ENCODE results near the gene ST7.

The ST7 gene

GRCh38 chr7:117157241-117158209, 204.2 kb downstream of the ST7 start:
- DNase-seq: peak; percentile 91

- DNase-seq: peak; percentile 37
Measured at GRCh38 chr7:117158941-117159697, 205.8 kb downstream of the ST7 start.

- peak; percentile 25 for DNase-seq
Measured at GRCh38 chr7:117163101-117163500, 209.8 kb downstream of the ST7 start.

GRCh38 chr7:117164620-117165019, 211.3 kb downstream of the ST7 start:
- DNase-seq: no peak

GRCh38 chr7:117165656-117166055, 212.4 kb downstream of the ST7 start:
- no peak for DNase-seq

- DNase-seq: no peak
Measured at GRCh38 chr7:117169907-117170306, 216.6 kb downstream of the ST7 start.

GRCh38 chr7:117171106-117171505, 217.8 kb downstream of the ST7 start:
- no peak for DNase-seq

GRCh38 chr7:117172283-117172682, 219.0 kb downstream of the ST7 start:
- no peak for DNase-seq

GRCh38 chr7:117173035-117173770, 219.9 kb downstream of the ST7 start:
- no peak for DNase-seq

- no peak for DNase-seq
Measured at GRCh38 chr7:117176206-117176605, 222.9 kb downstream of the ST7 start.

GRCh38 chr7:117178600-117178999, 225.3 kb downstream of the ST7 start:
- no peak for DNase-seq

GRCh38 chr7:117179701-117180100, 226.4 kb downstream of the ST7 start:
- no peak for DNase-seq

GRCh38 chr7:117183729-117184128, 230.4 kb downstream of the ST7 start:
- DNase-seq: no peak

- no peak for DNase-seq
Measured at GRCh38 chr7:117184367-117184766, 231.1 kb downstream of the ST7 start.

- no peak for DNase-seq
Measured at GRCh38 chr7:117185124-117185523, 231.8 kb downstream of the ST7 start.

GRCh38 chr7:117186218-117187010, 233.1 kb downstream of the ST7 start:
- DNase-seq: peak; percentile 41

- no peak for DNase-seq
Measured at GRCh38 chr7:117188376-117188775, 235.1 kb downstream of the ST7 start.

- DNase-seq: peak; percentile 46
Measured at GRCh38 chr7:117188949-117189592, 235.8 kb downstream of the ST7 start.

- DNase-seq: no peak
Measured at GRCh38 chr7:117190104-117190503, 236.8 kb downstream of the ST7 start.

- DNase-seq: peak; percentile 44
Measured at GRCh38 chr7:117190746-117191435, 237.6 kb downstream of the ST7 start.

- no peak for DNase-seq
Measured at GRCh38 chr7:117192108-117192507, 238.8 kb downstream of the ST7 start.
